NCI-H1105 (cell line): ENCODE data around the gene CTNND1.
"Not testable (repeated sequence)": the region's sequence is repeated elsewhere in the genome, so short reads cannot be mapped to it uniquely, and the experiment has no call there.

Experiments
- DNase-seq: peaks from one replicate; lab custom pipeline; 2025; lab: John Stamatoyannopoulos, UW

Gene CTNND1

GRCh38 chr11:57761301-57762234, at the start of gene CTNND1:
CTNND1 (plus strand) TSS chr11:57761802; CDS start chr11:57791479, 29,677 bp downstream.
- DNase-seq = peak; percentile 94

- peak; percentile 98 for DNase-seq
These were observed 49.1 kb upstream of the CTNND1 start, which contains the start of gene TMX2 for GRCh38 chr11:57712256-57713150. TMX2 (plus strand) TSS chr11:57712593; CDS start chr11:57712619, 26 bp downstream.

- no peak for DNase-seq
These were observed 47.8 kb upstream of the CTNND1 start for GRCh38 chr11:57713835-57714234.

- not testable (repeated sequence) for DNase-seq
These were observed 44.9 kb upstream of the CTNND1 start for GRCh38 chr11:57716726-57717125.

- no peak for DNase-seq
These were observed 34.4 kb upstream of the CTNND1 start for GRCh38 chr11:57727185-57727584.

- DNase-seq = no peak
These were observed 32.8 kb upstream of the CTNND1 start for GRCh38 chr11:57728829-57729228.

- DNase-seq = no peak
These were observed 32.1 kb upstream of the CTNND1 start for GRCh38 chr11:57729479-57729878.

GRCh38 chr11:57732661-57733060, 28.9 kb upstream of the CTNND1 start:
- no peak for DNase-seq

GRCh38 chr11:57735619-57736298, 25.8 kb upstream of the CTNND1 start:
- no peak for DNase-seq

GRCh38 chr11:57741132-57742086, 20.2 kb upstream of the CTNND1 start, which contains the start of gene SELENOH:
SELENOH (plus strand) TSS chr11:57741491; CDS start chr11:57741596, 105 bp downstream.
- peak; percentile 97 for DNase-seq

GRCh38 chr11:57742087-57742452, 19.5 kb upstream of the CTNND1 start:
- DNase-seq = no peak

- DNase-seq = no peak
These were observed 17.2 kb upstream of the CTNND1 start for GRCh38 chr11:57744357-57744756.

- no peak for DNase-seq
These were observed 16.4 kb upstream of the CTNND1 start for GRCh38 chr11:57745206-57745605.

- DNase-seq = no peak
These were observed 14.7 kb upstream of the CTNND1 start for GRCh38 chr11:57746920-57747319.

- no peak for DNase-seq
These were observed 10.4 kb upstream of the CTNND1 start for GRCh38 chr11:57751176-57751575.

GRCh38 chr11:57751676-57752253, 9.8 kb upstream of the CTNND1 start, which contains the start of gene BTBD18:
BTBD18 (minus strand) TSS chr11:57751819; CDS start chr11:57751188, 631 bp downstream.
- peak; percentile 23 for DNase-seq

GRCh38 chr11:57752954-57753353, 8.6 kb upstream of the CTNND1 start:
- DNase-seq = no peak

GRCh38 chr11:57758174-57758573, 3.4 kb upstream of the CTNND1 start:
- no peak for DNase-seq

GRCh38 chr11:57762235-57762861, 746 bp downstream of the CTNND1 start:
- DNase-seq = no peak

GRCh38 chr11:57763568-57763967, 2.0 kb downstream of the CTNND1 start:
- DNase-seq = no peak
